HepG2 (cell line): ENCODE results near the gene PKLR. TPM values are rescaled to one million over a fixed set of nuclear protein-coding genes. Genes with fewer than 3 reads are reported as not detected.
A peak's percentile ranks its signal among the peaks of the same experiment; 100 is the strongest.

Experiments used
- ATAC-seq: fragments of 200-7000 bp; cut with Tn5 transposase; 3 replicates; pipeline ENCODE4 v1.9.1; 2020; ENCODE audit warnings: mild to moderate bottlenecking, moderate library complexity
- BruUV-seq: library from RNA; stranded (reverse); fragments of 400-500 nt; replicated peaks from 2 replicates; lab custom pipeline; 2021; lab: Mats Ljungman, UMichigan
- CTCF ChIA-PET: fragments of 300-600 bp; formaldehyde crosslinking; extraction: SDS; loops from one replicate; lab custom pipeline; 2021; ENCODE audit warnings: low total read pairs, inconsistent platforms, low intra/inter-chr PET ratio; lab: Yijun Ruan, JAX
- POLR2A ChIA-PET: fragments of 350-600 bp; sonication (Branson Sonifier 250); formaldehyde crosslinking; loops from one replicate; lab custom pipeline; 2020; ENCODE audit warnings: antibody characterized with exemption, inconsistent platforms; lab: Yijun Ruan, JAX
- DNase-seq: peaks from one replicate; pipeline ENCODE4 v3.0.0-alpha.2; 2015; ENCODE audit warnings: low spot score
- FAIRE-seq: peaks from 3 replicates; lab custom pipeline; 2011; peaks lifted over from hg19 to GRCh38; lab: Jason Lieb, UNC
- H2AFZ ChIP-seq: one replicate; pipeline ENCODE4 v1.6.1; 2011; ENCODE audit warnings: low read length, inconsistent platforms
- H3K27ac ChIP-seq: fragments of 300-600 bp; 3 replicates; pipeline ENCODE4 v1.8.0; 2011; ENCODE audit warnings: mixed run types, mild to moderate bottlenecking, mixed read lengths, low read length, inconsistent platforms; ENCODE audit not compliant: insufficient read depth; ENCODE audit errors: extremely low read length
- H3K27me3 ChIP-seq, 2 experiments: fragments of 200-600 bp in 1 of 2; 2 replicates in 1 of 2; 3 replicates in 1 of 2; pipeline versions ENCODE4 v1.6.0 to v1.8.0; 2011; ENCODE audit warnings: low read length in 2 of 2, mild to moderate bottlenecking in 2 of 2, moderate library complexity in 2 of 2, inconsistent platforms in 1 of 2; ENCODE audit not compliant: insufficient read depth in 2 of 2, control insufficient read depth in 1 of 2
- H3K36me3 ChIP-seq, 2 experiments: fragments of 200-600 bp in 1 of 2; replicated peaks in 1 of 2; 2 replicates in 1 of 2; 3 replicates in 1 of 2; pipeline versions ENCODE4 v1.5.1 to v1.8.0; 2011; ENCODE audit warnings: low read length in 2 of 2, inconsistent platforms in 1 of 2; ENCODE audit not compliant: insufficient read depth in 2 of 2, control insufficient read depth in 1 of 2
- H3K4me1 ChIP-seq: 2 replicates; pipeline ENCODE4 v1.5.1; 2012; ENCODE audit warnings: low read length, inconsistent platforms; ENCODE audit not compliant: insufficient read depth
- H3K4me2 ChIP-seq: 2 replicates; pipeline ENCODE4 v1.6.0; 2011; ENCODE audit warnings: low read depth, low read length, inconsistent platforms
- H3K4me3 ChIP-seq, 3 experiments: fragments of 200-600 bp in 1 of 3; sonication (generic), shearing (Covaris generic) in 1 of 3; replicated peaks in 1 of 3; 2 replicates each; pipeline ENCODE4 v1.5.1; 2011 to 2016; ENCODE audit warnings: low read length in 3 of 3, inconsistent platforms in 2 of 3, low read depth in 2 of 3, mild to moderate bottlenecking in 2 of 3, control low read depth in 1 of 3, mixed read lengths in 1 of 3; ENCODE audit not compliant: insufficient read depth in 1 of 3
- H3K79me2 ChIP-seq: one replicate; pipeline ENCODE4 v1.6.1; 2011; ENCODE audit warnings: low read length, inconsistent platforms; ENCODE audit not compliant: insufficient read depth
- H3K9ac ChIP-seq: 2 replicates; pipeline ENCODE4 v1.6.0; 2011; ENCODE audit warnings: mild to moderate bottlenecking, low read depth, low read length, inconsistent platforms; ENCODE audit not compliant: insufficient read depth
- H3K9me3 ChIP-seq: 2 replicates; pipeline ENCODE4 v1.5.1; 2012; ENCODE audit warnings: mild to moderate bottlenecking, low read length
- H4K20me1 ChIP-seq: 2 replicates; pipeline ENCODE4 v1.6.0; 2011; ENCODE audit warnings: inconsistent platforms, mild to moderate bottlenecking, low read length, moderate library complexity; ENCODE audit not compliant: insufficient read depth
- AGO1 ChIP-seq: fragments of 200-400 bp; formaldehyde crosslinking; IDR thresholded peaks from 2 replicates; pipeline ENCODE4 v1.6.1; 2017; ENCODE audit warnings: mild to moderate bottlenecking, low read depth, low read length, moderate library complexity; ENCODE audit not compliant: poor library complexity, severe bottlenecking
- ATM ChIP-seq: fragments of 450-650 bp; IDR thresholded peaks from 2 replicates; pipeline ENCODE4 v1.7.1; 2017; ENCODE audit warnings: mild to moderate bottlenecking, borderline replicate concordance
- BRF2 ChIP-seq: sonication (generic); formaldehyde crosslinking; IDR thresholded peaks from 2 replicates; pipeline ENCODE4 v1.8.1; 2022; ENCODE audit warnings: mild to moderate bottlenecking, missing genetic modification reagents
- HNRNPH1 ChIP-seq: fragments of 200-400 bp; formaldehyde crosslinking; optimal IDR thresholded peaks from 2 replicates; pipeline ENCODE3; 2017; ENCODE audit warnings: mild to moderate bottlenecking, low read depth, low read length
- JUND ChIP-seq: sonication (generic); formaldehyde crosslinking; IDR thresholded peaks from 2 replicates; pipeline ENCODE4 v1.8.0; 2022; ENCODE audit warnings: mild to moderate bottlenecking, missing genetic modification reagents
- MBD4 ChIP-seq: IDR thresholded peaks from 2 replicates; pipeline ENCODE4 v1.6.1; 2012; ENCODE audit warnings: low read length, inconsistent platforms, borderline replicate concordance
- POLR2G ChIP-seq: fragments of 200-400 bp; formaldehyde crosslinking; IDR thresholded peaks from 2 replicates; pipeline ENCODE4 v1.6.1; 2018; ENCODE audit warnings: mild to moderate bottlenecking, low read depth, low read length, moderate library complexity
- PRMT3 ChIP-seq: sonication (generic); formaldehyde crosslinking; IDR thresholded peaks from 2 replicates; pipeline ENCODE4 v1.8.1; 2022; ENCODE audit warnings: low read depth, mild to moderate bottlenecking, moderate library complexity, missing genetic modification reagents, borderline replicate concordance
- SIN3B ChIP-seq: fragments of 150-350 bp; IDR thresholded peaks from 2 replicates; pipeline ENCODE4 v1.6.1; 2014; ENCODE audit warnings: low read length
- ZNF225 ChIP-seq: sonication (generic); formaldehyde crosslinking; IDR thresholded peaks from 2 replicates; pipeline ENCODE4 v1.4.0; 2020; ENCODE audit warnings: mild to moderate bottlenecking, missing genetic modification reagents
- ZNF263 ChIP-seq: sonication (generic); formaldehyde crosslinking; IDR thresholded peaks from 2 replicates; pipeline ENCODE4 v1.4.0; 2020; ENCODE audit warnings: missing genetic modification reagents
- ZNF350 ChIP-seq: sonication (generic); formaldehyde crosslinking; IDR thresholded peaks from 2 replicates; pipeline ENCODE4 v1.4.0; 2020; ENCODE audit warnings: mild to moderate bottlenecking, low read depth, missing genetic modification reagents, borderline replicate concordance
- WGBS: methylation state at CpG from one replicate; pipeline ENCODE4 v1.1.6; 2017; ENCODE audit warnings: low lambda C conversion rate; 5-methylcytosine and 5-hydroxymethylcytosine counted together
- in situ Hi-C: cut with HindIII; loops from 2 replicates; pipeline ENCODE4 v1.10.0; 2017; ENCODE audit warnings: low pct_unique_long_range_greater_than_20kb; ENCODE audit not compliant: extremely low pct_ligation_motif_present
- intact Hi-C: fragments of 100-400 bp; cut with micrococcal nuclease; formaldehyde crosslinking; loops from one replicate; pipeline ENCODE4 v1.10.0; 2022; ENCODE audit not compliant: unreplicated experiment
- polyA plus RNA-seq, 8 experiments: library from polyadenylated mRNA; depleted of rRNA in 3 of 8; stranded (reverse) in 7 of 8; unstranded in 1 of 8; fragments of >200 nt; fragmentation: Illumina TruSeq in 4 of 8; extraction: Trizol in 4 of 8; gene quantifications; 2 replicates each; pipeline versions ENCODE4 v1.2.1 to v1.2.3, GENCODE V29; 2011 to 2016; ENCODE audit warnings: low read depth in 4 of 8, missing spikeins in 1 of 8, mixed read lengths in 1 of 8; ENCODE audit not compliant: insufficient read depth in 1 of 8
- total RNA-seq, 5 experiments: library from RNA; depleted of rRNA; stranded (reverse); fragments of >200 nt; fragmentation: Illumina TruSeq; extraction: Trizol; gene quantifications; 2 replicates each; pipeline ENCODE4 v1.2.3, GENCODE V29; 2016; ENCODE audit warnings: low read depth in 1 of 5
- TF ChIP-seq, protein P1 (sequence below): sonication (generic); formaldehyde crosslinking; IDR thresholded peaks from 2 replicates; pipeline ENCODE4 v1.8.0; 2022; ENCODE audit warnings: missing genetic modification reagents, mild to moderate bottlenecking, borderline replicate concordance
- TF ChIP-seq, protein P2 (sequence below): sonication (generic); formaldehyde crosslinking; IDR thresholded peaks from 2 replicates; pipeline ENCODE4 v1.4.0; 2020; ENCODE audit warnings: mild to moderate bottlenecking, missing genetic modification reagents

The PKLR gene
- total and polyA plus RNA-seq, 2 of the 13 experiments (the other 11 are each of a cell fraction or from before 2014, with no cell fraction given): 10.3 to 29.3 TPM

GRCh38 chr1:155321639-155322503 lies 20.6 kb upstream of the PKLR start (continued):
- TF ChIP-seq ZNF350 (CRISPR knock-in tag): 0 out of 2 replicates have a peak, but pooled peaks have one; percentile 18
- no peak for TF ChIP-seq JUND (CRISPR knock-in tag)
- TF ChIP-seq ZNF263: 0 out of 2 replicates have a peak, but pooled peaks have one; percentile 26
- 0 out of 2 replicates have a peak, but pooled peaks have one; percentile 26 for TF ChIP-seq ZNF225 (CRISPR knock-in tag)
- no peak for TF ChIP-seq SIN3B
- TF ChIP-seq, protein P1, sequence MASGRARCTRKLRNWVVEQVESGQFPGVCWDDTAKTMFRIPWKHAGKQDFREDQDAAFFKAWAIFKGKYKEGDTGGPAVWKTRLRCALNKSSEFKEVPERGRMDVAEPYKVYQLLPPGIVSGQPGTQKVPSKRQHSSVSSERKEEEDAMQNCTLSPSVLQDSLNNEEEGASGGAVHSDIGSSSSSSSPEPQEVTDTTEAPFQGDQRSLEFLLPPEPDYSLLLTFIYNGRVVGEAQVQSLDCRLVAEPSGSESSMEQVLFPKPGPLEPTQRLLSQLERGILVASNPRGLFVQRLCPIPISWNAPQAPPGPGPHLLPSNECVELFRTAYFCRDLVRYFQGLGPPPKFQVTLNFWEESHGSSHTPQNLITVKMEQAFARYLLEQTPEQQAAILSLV (CRISPR knock-in tag): 0 out of 2 replicates have a peak, but pooled peaks have one; percentile 46

- no peak for ATAC-seq
- H3K9ac ChIP-seq: no peak within 1 kb of the TSS
- peak; percentile 75; the same call in 1 of the 2 replicates for TF ChIP-seq BRF2 (CRISPR knock-in tag)
- no peak for TF ChIP-seq ATM
- TF ChIP-seq, protein P2, sequence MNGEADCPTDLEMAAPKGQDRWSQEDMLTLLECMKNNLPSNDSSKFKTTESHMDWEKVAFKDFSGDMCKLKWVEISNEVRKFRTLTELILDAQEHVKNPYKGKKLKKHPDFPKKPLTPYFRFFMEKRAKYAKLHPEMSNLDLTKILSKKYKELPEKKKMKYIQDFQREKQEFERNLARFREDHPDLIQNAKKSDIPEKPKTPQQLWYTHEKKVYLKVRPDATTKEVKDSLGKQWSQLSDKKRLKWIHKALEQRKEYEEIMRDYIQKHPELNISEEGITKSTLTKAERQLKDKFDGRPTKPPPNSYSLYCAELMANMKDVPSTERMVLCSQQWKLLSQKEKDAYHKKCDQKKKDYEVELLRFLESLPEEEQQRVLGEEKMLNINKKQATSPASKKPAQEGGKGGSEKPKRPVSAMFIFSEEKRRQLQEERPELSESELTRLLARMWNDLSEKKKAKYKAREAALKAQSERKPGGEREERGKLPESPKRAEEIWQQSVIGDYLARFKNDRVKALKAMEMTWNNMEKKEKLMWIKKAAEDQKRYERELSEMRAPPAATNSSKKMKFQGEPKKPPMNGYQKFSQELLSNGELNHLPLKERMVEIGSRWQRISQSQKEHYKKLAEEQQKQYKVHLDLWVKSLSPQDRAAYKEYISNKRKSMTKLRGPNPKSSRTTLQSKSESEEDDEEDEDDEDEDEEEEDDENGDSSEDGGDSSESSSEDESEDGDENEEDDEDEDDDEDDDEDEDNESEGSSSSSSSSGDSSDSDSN (CRISPR knock-in tag): peak; percentile 17; the same call in 1 of the 2 replicates
- TF ChIP-seq HNRNPH1: peak; percentile 43
- TF ChIP-seq AGO1: peak; percentile 97
- 0 out of 2 replicates have a peak, but pooled peaks have one; percentile 52 for TF ChIP-seq MBD4
- TF ChIP-seq POLR2G: peak; percentile 45
- 0 out of 2 replicates have a peak, but pooled peaks have one; percentile 23 for TF ChIP-seq PRMT3
These were observed 19.7 kb upstream of the PKLR start, which contains the start of gene RUSC1 for GRCh38 chr1:155320661-155321617. Gene RUSC1, plus strand, starts transcription at chr1:155320894. Its CDS starts 880 bp downstream, at chr1:155321774.

More at GRCh38 chr1:155320661-155321617, 19.7 kb upstream of the PKLR start, which contains the start of gene RUSC1:
- in situ Hi-C loops: no loop called here
- ChIA-PET POLR2A (interaction anchor here (0.7 to 4.3 kb wide), 5 partner anchors 13 to 70 kb away, joined by 3 to 38 read pairs (median 4); partner anchors contain the start of genes CLK2 and FDPS), CTCF (no interaction called here)
- H3K27ac ChIP-seq: no peak within 1 kb of the TSS
- H3K36me3 ChIP-seq: peaks cover 6 to 28% of the 10 kb centered on the region in 2 experiments; a peak in 4 of 5 replicates
- FAIRE-seq (no peak), DNase-seq (no peak)
- 95% methylated on average over 47 of the region's 51 CpGs for whole genome bisulfite sequencing
- H3K27me3 ChIP-seq: no peaks in the 10 kb centered on the region; a peak in 1 of 5 replicates
- peaks cover 34% of the 10 kb centered on the region for H3K4me1 ChIP-seq
- H2AFZ ChIP-seq: no peak within 1 kb of the TSS
- H4K20me1 ChIP-seq: peaks cover 6% of the 10 kb centered on the region
- BruUV-seq: no TSS peak
- peaks cover 5% of the 10 kb centered on the region for H3K79me2 ChIP-seq
- intact Hi-C loops: loop anchor here (5.0 kb wide), 3 partner anchors 44 to 271 kb away; partner anchors contain the start of genes HCN3, MTX1 and THBS3
- no peaks in the 10 kb centered on the region for H3K9me3 ChIP-seq
- H3K4me2 ChIP-seq: peak within 1 kb of the TSS; percentile 80; the same call in 1 of the 2 replicates
- H3K4me3 ChIP-seq: no peak within 1 kb of the TSS
